Measurements from ENCODE around the gene ZDHHC9. TPM values are rescaled to one million over a fixed set of nuclear protein-coding genes. Genes with fewer than 3 reads are reported as not detected.

The ZDHHC9 gene
- total and polyA plus RNA-seq, 9 of the 15 experiments (the other 6 are each of a cell fraction or from before 2014, with no cell fraction given), result 6.8 to 22.4 (median 9.1) TPM

- FAIRE-seq, result no peak
- POLR2A ChIA-PET, result interaction anchor here (0.8 to 1.3 kb wide), 2 partner anchors 9 to 10 kb away, joined by 3 to 4 read pairs; no protein-coding TSS in a partner anchor
Observed at GRCh38 chrX:129825746-129826505, 17.8 kb downstream of the ZDHHC9 start.

More at GRCh38 chrX:129825746-129826505, 17.8 kb downstream of the ZDHHC9 start:
- H3K9me1 ChIP-seq (ENCODE audit: control insufficient read depth, insufficient read depth, low read length), result no peaks in the 10 kb centered on the region
- H3K36me3 ChIP-seq (ENCODE audit: control insufficient read depth, insufficient read depth, low read length), result peaks cover 33% of the 10 kb centered on the region
- no peaks in the 10 kb centered on the region for H3K27me3 ChIP-seq (ENCODE audit: control insufficient read depth in 2 of 2, insufficient read depth in 2 of 2, low read length in 2 of 2)
- no peak overlapping the region for H3K9ac ChIP-seq (ENCODE audit: insufficient read depth in 1 of 2, low read depth in 2 of 2, low read length in 2 of 2)
- H3K79me2 ChIP-seq (ENCODE audit: control insufficient read depth, insufficient read depth, low read length), result no peaks in the 10 kb centered on the region
- no peak overlapping the region for H2AFZ ChIP-seq (ENCODE audit: low read depth, low read length)
- no peak for DNase-seq (ENCODE audit: extremely low read depth in 1 of 4, low spot score in 3 of 4)
- no TSS peak for BruUV-seq (replicated peaks)
- H3K4me2 ChIP-seq (ENCODE audit: insufficient read depth, low read length), result no peak overlapping the region
- 0 out of 5 replicates have a peak, but pooled peaks cover 0 to 2% of the 10 kb centered on the region in 2 experiments for H3K4me1 ChIP-seq (replicated peaks in 1 of 2; ENCODE audit: control insufficient read depth in 2 of 2, insufficient read depth in 2 of 2, low read length in 2 of 2)
- H3K27ac ChIP-seq (ENCODE audit: extremely low read depth, low read depth, low read length), result no peak overlapping the region; the same call in 2 of the 3 replicates
- ATAC-seq, result peak; percentile 32; the same call in 1 of the 3 replicates
- in situ Hi-C loops (cut with MboI) (loop anchor here (10.0 kb wide), 1 partner anchor 221 kb away; no protein-coding TSS in a partner anchor), intact Hi-C loops (cut with micrococcal nuclease) (no loop called here)
- CTCF ChIA-PET (ENCODE audit: low intra/inter-chr PET ratio), result no interaction called here
- no peak for TF ChIP-seq LEF1 (IDR thresholded peaks at IDR 0.05)
- TF ChIP-seq, protein P1, sequence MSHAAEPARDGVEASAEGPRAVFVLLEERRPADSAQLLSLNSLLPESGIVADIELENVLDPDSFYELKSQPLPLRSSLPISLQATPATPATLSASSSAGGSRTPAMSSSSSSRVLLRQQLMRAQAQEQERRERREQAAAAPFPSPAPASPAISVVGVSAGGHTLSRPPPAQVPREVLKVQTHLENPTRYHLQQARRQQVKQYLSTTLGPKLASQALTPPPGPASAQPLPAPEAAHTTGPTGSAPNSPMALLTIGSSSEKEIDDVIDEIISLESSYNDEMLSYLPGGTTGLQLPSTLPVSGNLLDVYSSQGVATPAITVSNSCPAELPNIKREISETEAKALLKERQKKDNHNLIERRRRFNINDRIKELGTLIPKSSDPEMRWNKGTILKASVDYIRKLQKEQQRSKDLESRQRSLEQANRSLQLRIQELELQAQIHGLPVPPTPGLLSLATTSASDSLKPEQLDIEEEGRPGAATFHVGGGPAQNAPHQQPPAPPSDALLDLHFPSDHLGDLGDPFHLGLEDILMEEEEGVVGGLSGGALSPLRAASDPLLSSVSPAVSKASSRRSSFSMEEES (CRISPR knock-in tag; IDR thresholded peaks at IDR 0.05), result peak; percentile 35; the same call in 1 of the 2 replicates
- no peak for TF ChIP-seq CHAMP1 (IDR thresholded peaks at IDR 0.05)
- TF ChIP-seq DPF2 (IDR thresholded peaks at IDR 0.05), result no peak
- TF ChIP-seq XRCC4 (IDR thresholded peaks at IDR 0.05; ENCODE audit: extremely low read depth, insufficient read depth, insufficient read length), result no peak
- TF ChIP-seq PCBP2 (IDR thresholded peaks at IDR 0.05; ENCODE audit: low read depth, low read length, poor library complexity, severe bottlenecking), result no peak
- TF ChIP-seq USF2 (CRISPR knock-in tag; IDR thresholded peaks at IDR 0.05), result 0 out of 2 replicates have a peak, but pooled peaks have one; percentile 14
- TF ChIP-seq EWSR1 (IDR thresholded peaks at IDR 0.05; ENCODE audit: borderline replicate concordance, low read depth, partially characterized antibody), result no peak
- TF ChIP-seq, protein P2, sequence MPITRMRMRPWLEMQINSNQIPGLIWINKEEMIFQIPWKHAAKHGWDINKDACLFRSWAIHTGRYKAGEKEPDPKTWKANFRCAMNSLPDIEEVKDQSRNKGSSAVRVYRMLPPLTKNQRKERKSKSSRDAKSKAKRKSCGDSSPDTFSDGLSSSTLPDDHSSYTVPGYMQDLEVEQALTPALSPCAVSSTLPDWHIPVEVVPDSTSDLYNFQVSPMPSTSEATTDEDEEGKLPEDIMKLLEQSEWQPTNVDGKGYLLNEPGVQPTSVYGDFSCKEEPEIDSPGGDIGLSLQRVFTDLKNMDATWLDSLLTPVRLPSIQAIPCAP (CRISPR knock-in tag; IDR thresholded peaks at IDR 0.05; ENCODE audit: borderline replicate concordance), result no peak
- H4K20me1 ChIP-seq (replicated peaks; ENCODE audit: control insufficient read depth, insufficient read depth, low read length), result no peaks in the 10 kb centered on the region
- 72% methylated on average over 4 of the region's 4 CpGs for WGBS (ENCODE audit: insufficient coverage, low coverage, missing lambda C conversion rate)
- H3K4me3 ChIP-seq, result no peak overlapping the region
- H3K9me3 ChIP-seq (replicated peaks; ENCODE audit: control insufficient read depth, insufficient read depth, low read depth, low read length), result no peaks in the 10 kb centered on the region

All from K562 (cell line).